GM19193 (cell line): Measurements from ENCODE around the gene SYT17.

Source experiments
- POLR2A ChIP-seq: IDR thresholded peaks from 4 replicates; pipeline ENCODE4 v1.6.1; 2011; ENCODE audit not compliant: insufficient read depth, insufficient read length; ENCODE audit errors: extremely low read depth

The SYT17 gene

GRCh38 chr16:19133600-19133999, 34.4 kb upstream of the SYT17 start:
- TF ChIP-seq POLR2A: no peak

DNA sequence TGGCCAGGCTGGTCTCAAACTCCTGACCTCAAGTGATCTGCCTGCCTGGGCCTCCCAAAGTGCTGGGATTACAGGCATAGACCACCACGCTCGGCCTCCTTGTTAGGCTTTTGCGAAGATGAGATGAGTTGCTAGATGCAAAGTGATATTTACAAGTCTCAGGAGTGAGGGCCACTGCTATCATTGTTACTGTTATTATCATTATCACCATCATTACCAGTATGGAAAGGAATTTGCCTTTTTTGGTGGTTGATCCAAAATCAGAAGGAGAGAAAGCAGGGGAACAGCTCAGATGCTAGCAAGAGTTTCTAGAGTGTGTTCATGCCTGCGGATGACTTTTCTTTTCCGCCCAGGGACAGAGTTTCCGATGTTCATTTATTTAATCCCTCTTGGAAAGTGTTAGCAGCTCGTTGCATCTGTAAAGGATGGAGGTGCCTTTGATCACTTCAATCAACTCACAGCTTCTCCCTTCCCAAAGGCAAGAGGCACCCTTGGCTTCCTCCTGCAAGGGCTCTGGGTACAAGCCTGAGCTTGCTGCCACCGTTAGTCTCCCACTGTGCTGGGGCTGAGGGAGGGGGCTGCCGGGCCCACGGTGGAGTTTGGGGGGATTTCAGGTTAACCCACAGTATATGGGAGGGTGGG, 32.7 kb upstream of the SYT17 start:
- TF ChIP-seq POLR2A: no peak

GRCh38 chr16:19135896-19136438, 32.1 kb upstream of the SYT17 start:
- no peak for TF ChIP-seq POLR2A

DNA sequence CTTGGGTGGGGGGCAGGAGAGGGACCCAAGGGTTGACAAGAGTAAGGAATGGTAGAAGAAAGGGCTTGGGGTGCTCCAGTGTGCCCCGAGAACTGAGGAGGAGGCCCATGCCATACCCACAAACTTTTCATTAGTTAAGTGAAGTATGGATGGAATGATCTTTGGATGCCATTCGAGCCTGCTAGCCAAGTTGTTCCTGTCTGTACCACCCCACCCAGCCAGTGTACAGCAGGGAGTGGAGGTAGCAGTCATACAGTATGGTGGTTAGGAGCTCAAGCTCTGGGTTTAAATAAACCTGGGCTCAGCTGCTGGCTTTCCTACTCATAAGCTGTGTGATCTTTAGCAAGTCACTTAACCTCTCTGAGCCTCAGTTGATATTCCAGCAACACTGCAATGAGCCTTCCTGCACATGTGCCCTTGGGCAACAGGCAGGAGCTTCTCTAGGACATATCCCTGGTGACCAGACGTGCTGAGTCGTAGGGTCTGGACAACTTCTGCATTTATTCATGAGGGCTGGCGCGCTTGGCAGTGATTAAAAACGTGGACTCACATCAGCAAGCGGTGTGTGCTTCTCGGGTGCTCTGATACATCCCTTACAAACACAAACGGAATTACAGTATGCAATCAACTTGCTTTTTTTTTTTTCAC, 31.4 kb upstream of the SYT17 start:
- TF ChIP-seq POLR2A: no peak

- TF ChIP-seq POLR2A: no peak
These were observed 30.6 kb upstream of the SYT17 start for GRCh38 chr16:19137201-19138128.

- no peak for TF ChIP-seq POLR2A
These were observed 29.4 kb upstream of the SYT17 start for GRCh38 chr16:19138601-19139000.

DNA sequence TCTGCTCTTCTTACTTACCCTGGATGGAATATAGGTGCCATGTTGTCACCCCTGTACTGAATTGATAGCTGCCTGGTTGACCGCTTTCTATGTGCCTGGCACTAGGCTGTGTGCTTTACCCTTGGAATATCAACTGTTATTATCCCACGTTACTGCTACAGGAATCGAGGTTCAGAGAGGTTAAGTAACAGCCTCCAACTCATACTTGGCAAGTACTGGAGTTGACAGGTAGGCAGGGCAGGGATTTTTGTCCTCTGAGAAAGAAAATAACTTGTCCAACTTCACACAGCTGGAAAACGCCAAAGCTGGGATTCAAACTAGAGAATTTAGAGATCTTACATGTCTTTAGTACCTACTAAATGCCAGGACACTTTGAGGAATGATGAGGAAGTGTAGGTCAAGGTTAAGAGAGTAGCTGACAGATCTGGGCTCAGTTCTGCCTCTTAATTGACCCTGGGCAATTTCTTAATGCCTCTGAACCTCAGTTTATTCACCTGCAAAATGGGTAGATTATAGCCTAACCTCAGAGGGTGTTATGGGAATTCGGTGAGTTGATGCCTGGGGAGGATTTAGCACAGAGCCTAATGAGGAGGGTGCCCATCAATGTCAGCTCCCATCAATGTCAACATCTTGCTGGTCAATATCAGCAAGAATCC, 28.5 kb upstream of the SYT17 start:
- no peak for TF ChIP-seq POLR2A

GRCh38 chr16:19140396-19140795, 27.6 kb upstream of the SYT17 start:
- TF ChIP-seq POLR2A: no peak

DNA sequence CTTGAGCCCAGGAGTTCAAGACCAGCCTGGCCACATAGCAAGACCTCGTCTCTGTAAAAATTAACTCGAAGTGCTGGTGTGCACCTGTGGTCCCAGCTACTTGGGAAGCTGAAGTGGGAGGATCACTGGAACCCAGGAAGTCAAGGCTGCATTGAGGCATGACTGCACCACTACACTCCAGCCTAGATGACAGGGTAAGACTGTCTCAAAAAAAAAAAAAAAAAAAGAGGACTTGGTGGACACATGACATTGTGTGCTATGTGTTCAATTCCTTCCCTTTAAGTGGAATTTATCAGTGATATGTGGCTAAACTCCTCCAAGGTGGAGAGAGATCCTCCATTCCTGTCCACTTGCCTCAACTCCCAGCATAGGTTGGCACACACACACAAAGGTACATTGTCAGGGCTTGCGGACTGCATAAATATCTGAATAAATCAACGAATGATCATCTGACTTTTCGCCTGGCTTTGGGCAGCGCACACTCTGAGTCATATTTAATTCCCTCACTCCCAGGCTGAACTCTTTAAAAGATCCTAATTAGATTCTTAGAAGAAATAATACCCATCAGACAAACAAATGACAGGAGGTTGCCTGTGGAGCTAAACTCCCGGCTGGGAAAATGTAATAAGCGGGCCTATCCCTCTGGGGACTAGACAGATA, 25.0 kb upstream of the SYT17 start:
- TF ChIP-seq POLR2A: no peak

- no peak for TF ChIP-seq POLR2A
These were observed 24.5 kb upstream of the SYT17 start for GRCh38 chr16:19143599-19143956.

- no peak for TF ChIP-seq POLR2A
These were observed 23.0 kb upstream of the SYT17 start for GRCh38 chr16:19145010-19145409.

DNA sequence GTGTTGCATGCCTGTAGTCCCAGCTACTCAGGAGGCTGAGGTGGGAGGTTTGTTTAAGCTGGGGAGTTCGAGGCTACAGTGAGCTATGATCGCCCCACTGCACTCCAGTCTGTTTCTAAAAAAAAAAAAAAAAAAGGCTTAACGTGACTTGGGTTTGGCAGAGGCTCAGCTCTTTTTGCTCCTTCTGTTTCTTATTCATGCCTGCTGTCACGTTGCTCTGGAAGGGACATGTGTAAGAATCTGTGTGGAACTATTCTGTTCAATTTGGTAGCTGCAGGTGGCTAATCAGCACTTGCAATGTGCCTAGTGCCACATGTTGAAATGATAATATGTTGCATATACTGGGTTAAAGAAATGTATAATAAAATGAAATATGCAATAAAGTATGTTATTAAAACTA, 20.9 kb upstream of the SYT17 start:
- no peak for TF ChIP-seq POLR2A

DNA sequence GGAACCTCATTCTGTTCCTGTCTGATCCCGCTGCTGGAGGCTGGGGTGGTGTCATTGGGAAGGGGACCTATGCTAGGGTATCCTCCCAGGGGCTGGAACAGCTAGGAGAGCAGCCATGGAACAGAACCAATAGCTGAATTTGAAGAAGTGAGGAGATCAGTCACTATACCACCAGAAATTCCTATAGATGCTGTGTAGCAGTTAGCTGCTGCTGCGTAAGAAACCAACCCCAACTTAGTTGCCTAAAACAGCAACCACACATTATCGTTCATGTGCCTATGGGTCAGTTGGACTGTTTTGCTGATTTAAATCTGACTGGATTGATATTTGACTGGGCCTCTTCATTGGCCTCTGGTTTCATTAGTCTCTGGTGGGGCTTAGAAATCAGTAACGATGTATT, 20.4 kb upstream of the SYT17 start:
- no peak for TF ChIP-seq POLR2A

GRCh38 chr16:19148189-19148588, 19.9 kb upstream of the SYT17 start:
- TF ChIP-seq POLR2A: no peak

DNA sequence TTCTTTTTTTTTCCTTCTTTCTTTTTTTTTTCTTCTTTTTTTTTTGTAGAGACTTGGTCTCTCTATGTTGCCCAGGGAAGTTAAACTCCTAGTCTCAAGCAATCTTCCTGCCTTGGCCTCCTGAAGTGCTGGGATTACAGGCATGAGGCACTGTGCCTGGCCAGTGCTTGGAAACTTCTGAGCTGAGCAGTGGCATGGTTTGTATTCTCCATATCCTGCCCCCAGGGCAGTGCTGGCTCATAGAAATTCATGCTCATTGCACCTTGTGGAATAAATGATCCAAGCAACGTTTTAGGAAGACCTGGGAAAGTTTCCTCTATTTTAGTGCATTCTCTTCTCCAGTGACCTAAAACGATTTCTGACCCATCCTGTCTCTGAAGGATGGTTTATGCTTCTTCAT, 16.7 kb upstream of the SYT17 start:
- no peak for TF ChIP-seq POLR2A

GRCh38 chr16:19152042-19152441, 16.0 kb upstream of the SYT17 start:
- no peak for TF ChIP-seq POLR2A
